Right lobe of liver (tissue), 4 donors: ENCODE data around the gene DEFB114.

Experiments
- CTCF ChIP-seq, 4 donors: fragments of 200-600 bp in 3 of 4; fragments of 450-650 bp in 1 of 4; IDR thresholded peaks; one replicate each; pipeline versions ENCODE4 v1.5.1 to v1.8.0; 2016 to 2022; ENCODE audit warnings: antibody characterized with exemption in 4 of 4, mild to moderate bottlenecking in 2 of 4
- POLR2A ChIP-seq: fragments of 450-650 bp; IDR thresholded peaks from one replicate; pipeline ENCODE4 v1.6.1; 2017; ENCODE audit warnings: antibody characterized with exemption, mild to moderate bottlenecking
- donor health status: DM: no; HTN: no; CAD: no.
- donor health status: DM: no; HTN: no; CAD: no.
- donor health status: DM: no; HTN: yes; CAD: no.

GRCh38 chr6:49912196-49912595 is 51.8 kb downstream of the DEFB114 start:
- TF ChIP-seq CTCF (IDR thresholded peaks at IDR 0.05) (no peak), POLR2A (no peak)
